Fibroblast of pulmonary artery (primary cell): ENCODE results near the gene PSMA2.
"Not testable (repeated sequence)": the region's sequence is repeated elsewhere in the genome, so short reads cannot be mapped to it uniquely, and the experiment has no call there.

Experiments used
- DNase-seq: peaks from one replicate; pipeline ENCODE4 v3.0.0-alpha.2; 2010; ENCODE audit warnings: low read depth
- H3K4me3 ChIP-seq: replicated peaks from 2 replicates; pipeline ENCODE4 v1.5.1; 2011; ENCODE audit warnings: low read depth, mild to moderate bottlenecking, control low read depth, low read length, moderate library complexity
- TF ChIP-seq, protein P1 (sequence below): IDR thresholded peaks from 2 replicates; pipeline ENCODE4 v1.5.1; 2011; ENCODE audit warnings: mild to moderate bottlenecking, control low read depth, low read length, inconsistent platforms; ENCODE audit errors: missing control alignments

The PSMA2 gene

DNA sequence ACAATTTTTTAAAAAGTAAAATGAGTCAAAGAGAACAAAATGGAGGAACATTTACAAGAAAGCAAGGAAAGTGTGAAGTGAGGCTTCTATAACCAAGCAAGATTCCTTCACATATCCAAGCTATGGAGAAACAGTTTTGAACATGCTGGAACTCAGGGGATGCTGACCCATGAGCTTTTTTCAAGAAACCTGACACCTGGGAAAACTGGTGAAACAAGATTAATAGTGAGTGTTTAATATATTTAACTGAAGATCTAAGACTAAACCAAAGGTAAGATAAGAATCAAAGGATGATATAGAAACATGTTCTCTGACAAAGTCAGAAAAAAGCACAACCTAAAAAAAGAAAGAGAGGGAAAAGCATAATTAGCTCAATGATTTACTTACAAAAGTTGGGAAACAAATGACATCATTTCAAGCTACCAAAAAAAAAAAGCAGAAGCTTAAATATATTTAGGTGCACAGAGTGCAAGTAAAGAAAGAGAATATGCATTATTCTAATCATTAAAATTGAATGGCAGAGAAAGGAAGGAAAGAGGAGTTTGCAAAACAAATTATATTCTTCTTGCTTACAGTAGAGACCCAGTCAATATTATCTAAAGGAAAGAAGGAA, 45.0 kb downstream of the PSMA2 start:
- no peak overlapping the region for H3K4me3 ChIP-seq
- DNase-seq: no peak
- TF ChIP-seq, protein P1, sequence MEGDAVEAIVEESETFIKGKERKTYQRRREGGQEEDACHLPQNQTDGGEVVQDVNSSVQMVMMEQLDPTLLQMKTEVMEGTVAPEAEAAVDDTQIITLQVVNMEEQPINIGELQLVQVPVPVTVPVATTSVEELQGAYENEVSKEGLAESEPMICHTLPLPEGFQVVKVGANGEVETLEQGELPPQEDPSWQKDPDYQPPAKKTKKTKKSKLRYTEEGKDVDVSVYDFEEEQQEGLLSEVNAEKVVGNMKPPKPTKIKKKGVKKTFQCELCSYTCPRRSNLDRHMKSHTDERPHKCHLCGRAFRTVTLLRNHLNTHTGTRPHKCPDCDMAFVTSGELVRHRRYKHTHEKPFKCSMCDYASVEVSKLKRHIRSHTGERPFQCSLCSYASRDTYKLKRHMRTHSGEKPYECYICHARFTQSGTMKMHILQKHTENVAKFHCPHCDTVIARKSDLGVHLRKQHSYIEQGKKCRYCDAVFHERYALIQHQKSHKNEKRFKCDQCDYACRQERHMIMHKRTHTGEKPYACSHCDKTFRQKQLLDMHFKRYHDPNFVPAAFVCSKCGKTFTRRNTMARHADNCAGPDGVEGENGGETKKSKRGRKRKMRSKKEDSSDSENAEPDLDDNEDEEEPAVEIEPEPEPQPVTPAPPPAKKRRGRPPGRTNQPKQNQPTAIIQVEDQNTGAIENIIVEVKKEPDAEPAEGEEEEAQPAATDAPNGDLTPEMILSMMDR: no peak

- peak; percentile 40 for DNase-seq
- TF ChIP-seq, protein P1: peak; percentile 52
Measured at GRCh38 chr7:42886129-42886528, 45.8 kb downstream of the PSMA2 start.

GRCh38 chr7:42885183-42885582, 46.8 kb downstream of the PSMA2 start:
- not testable (repeated sequence) for DNase-seq, H3K4me3 ChIP-seq

More at GRCh38 chr7:42886129-42886528, 45.8 kb downstream of the PSMA2 start:
- H3K4me3 ChIP-seq: no peak overlapping the region

- TF ChIP-seq, protein P1: no peak
- peak; percentile 62 for DNase-seq
Measured at GRCh38 chr7:42883950-42884349, 48.0 kb downstream of the PSMA2 start.

GRCh38 chr7:42880392-42880791, 51.6 kb downstream of the PSMA2 start:
- no peak for DNase-seq
- no peak overlapping the region for H3K4me3 ChIP-seq
- TF ChIP-seq, protein P1: no peak

More at GRCh38 chr7:42883950-42884349, 48.0 kb downstream of the PSMA2 start:
- H3K4me3 ChIP-seq: no peak overlapping the region

DNA sequence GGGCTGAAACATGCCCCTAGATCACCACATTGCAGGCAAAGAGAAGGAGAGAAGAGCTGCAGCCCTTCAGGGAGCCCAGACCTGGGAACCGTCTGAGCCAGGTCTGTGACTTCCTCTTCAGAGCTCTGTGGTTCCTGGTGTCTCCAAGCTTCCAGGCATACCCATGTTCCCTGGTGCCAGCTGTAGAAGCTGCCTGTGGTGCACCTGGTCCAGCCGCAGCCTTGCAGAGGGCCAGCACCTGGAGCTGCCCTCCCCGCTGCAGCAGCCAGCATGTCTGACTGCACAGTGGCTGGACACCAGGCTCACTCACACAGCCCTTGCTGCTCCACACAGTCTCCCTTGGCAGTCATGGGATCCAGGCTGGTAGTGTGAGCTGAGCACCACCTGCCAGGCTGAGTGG, 53.7 kb downstream of the PSMA2 start:
- DNase-seq: no peak
- TF ChIP-seq, protein P1: no peak
- H3K4me3 ChIP-seq: no peak overlapping the region

GRCh38 chr7:42877862-42878261, 54.1 kb downstream of the PSMA2 start:
- no peak overlapping the region for H3K4me3 ChIP-seq
- DNase-seq: no peak

More at GRCh38 chr7:42877862-42878261, 54.1 kb downstream of the PSMA2 start:
- TF ChIP-seq, protein P1: no peak
